GM23338 (cell line): ENCODE results near the gene AOC1. TPM values are rescaled to one million over a fixed set of nuclear protein-coding genes. Genes with fewer than 3 reads are reported as not detected.

ENCODE experiments used
- ATAC-seq: fragments of 200-7000 bp; cut with Tn5 transposase; 3 replicates; pipeline ENCODE4 v1.9.1; 2020
- DNase-seq: peaks from one replicate; pipeline ENCODE4 v3.0.0-alpha.2; 2015; ENCODE audit warnings: low spot score
- H2AFZ ChIP-seq: fragments of 200-600 bp; sonication (generic); 2 replicates; pipeline ENCODE4 v1.8.0; 2016; ENCODE audit warnings: antibody characterized with exemption, mild to moderate bottlenecking, moderate library complexity
- H3F3A ChIP-seq: fragments of 200-600 bp; sonication (generic); replicated peaks from 2 replicates; pipeline ENCODE4 v1.8.0; 2017; ENCODE audit warnings: antibody characterized with exemption, mixed run types, low read depth
- H3K27ac ChIP-seq: fragments of 200-600 bp; sonication (generic); 2 replicates; pipeline ENCODE4 v1.6.1; 2016; ENCODE audit warnings: low read depth
- H3K27me3 ChIP-seq: fragments of 200-600 bp; sonication (generic); 2 replicates; pipeline ENCODE4 v1.8.0; 2016; ENCODE audit warnings: mild to moderate bottlenecking, mixed run types, moderate library complexity; ENCODE audit not compliant: insufficient read depth
- H3K36me3 ChIP-seq: fragments of 200-600 bp; sonication (generic); 2 replicates; pipeline ENCODE4 v1.8.0; 2016; ENCODE audit warnings: mild to moderate bottlenecking; ENCODE audit not compliant: insufficient read depth
- H3K4me1 ChIP-seq: fragments of 200-600 bp; sonication (generic); 2 replicates; pipeline ENCODE4 v1.8.0; 2016; ENCODE audit warnings: mild to moderate bottlenecking, moderate library complexity; ENCODE audit not compliant: insufficient read depth
- H3K4me2 ChIP-seq: fragments of 200-600 bp; sonication (generic); 2 replicates; pipeline ENCODE4 v1.7.1; 2017; ENCODE audit warnings: mixed run types
- H3K4me3 ChIP-seq: fragments of 200-600 bp; sonication (generic); 2 replicates; pipeline ENCODE4 v1.6.1; 2016; ENCODE audit warnings: mixed run types
- H3K79me2 ChIP-seq: fragments of 200-600 bp; sonication (generic); replicated peaks from 2 replicates; pipeline ENCODE4 v1.8.0; 2017; ENCODE audit warnings: mild to moderate bottlenecking; ENCODE audit not compliant: insufficient read depth
- H3K9me2 ChIP-seq: fragments of 200-600 bp; sonication (generic); 2 replicates; pipeline ENCODE4 v1.8.0; 2017; ENCODE audit not compliant: insufficient read depth
- H4K20me1 ChIP-seq: fragments of 200-600 bp; sonication (generic); replicated peaks from 2 replicates; pipeline ENCODE4 v1.8.0; 2017; ENCODE audit warnings: mild to moderate bottlenecking; ENCODE audit not compliant: insufficient read depth
- H3K27ac Mint-ChIP-seq: 2 replicates; pipeline ENCODE4 v1.8.0; 2020; ENCODE audit warnings: inconsistent platforms, mild to moderate bottlenecking, moderate library complexity, mixed read lengths
- H3K27me3 Mint-ChIP-seq: 3 replicates; pipeline ENCODE4 v1.8.0; 2022; ENCODE audit warnings: low read depth, mild to moderate bottlenecking, moderate library complexity, mixed read lengths, inconsistent platforms; ENCODE audit not compliant: insufficient read depth, poor library complexity
- H3K36me3 Mint-ChIP-seq: 3 replicates; pipeline ENCODE4 v1.8.0; 2021; ENCODE audit warnings: low read depth, mild to moderate bottlenecking, inconsistent platforms, moderate library complexity, mixed read lengths
- H3K4me1 Mint-ChIP-seq: 3 replicates; pipeline ENCODE4 v1.8.0; 2020; ENCODE audit warnings: mild to moderate bottlenecking, inconsistent platforms, mixed read lengths
- H3K4me3 Mint-ChIP-seq: 3 replicates; pipeline ENCODE4 v1.8.0; 2021; ENCODE audit warnings: moderate library complexity, mild to moderate bottlenecking, inconsistent platforms, mixed read lengths
- H3K9me3 Mint-ChIP-seq: 3 replicates; pipeline ENCODE4 v1.8.0; 2020; ENCODE audit warnings: moderate library complexity, mild to moderate bottlenecking, inconsistent platforms, mixed read lengths
- CREB1 ChIP-seq: fragments of 250-450 bp; sonication (Bioruptor Pico); IDR thresholded peaks from 2 replicates; pipeline ENCODE4 v1.5.0; 2020; ENCODE audit warnings: low read depth, mild to moderate bottlenecking, moderate library complexity
- ETS1 ChIP-seq: IDR thresholded peaks from 2 replicates; pipeline ENCODE4 v1.6.1; 2016; ENCODE audit warnings: antibody characterized with exemption
- NANOG ChIP-seq: IDR thresholded peaks from 2 replicates; pipeline ENCODE4 v1.6.1; 2016; ENCODE audit warnings: antibody characterized with exemption, borderline replicate concordance
- POLR2AphosphoS5 ChIP-seq: IDR thresholded peaks from 2 replicates; pipeline ENCODE4 v1.6.1; 2016; ENCODE audit warnings: antibody characterized with exemption, low read depth
- STAT1 ChIP-seq: IDR thresholded peaks from one replicate; pipeline ENCODE4 v1.6.1; 2016; ENCODE audit warnings: antibody characterized with exemption; ENCODE audit not compliant: unreplicated experiment
- ZNF331 ChIP-seq: fragments of 250-450 bp; sonication (Bioruptor Pico); IDR thresholded peaks from 2 replicates; pipeline ENCODE4 v1.5.0; 2020; ENCODE audit warnings: low read depth, mild to moderate bottlenecking, moderate library complexity
- ZNF462 ChIP-seq: fragments of 250-450 bp; sonication (Bioruptor Pico); IDR thresholded peaks from 2 replicates; pipeline ENCODE4 v1.5.0; 2020; ENCODE audit warnings: mild to moderate bottlenecking, moderate library complexity
- polyA plus RNA-seq: library from polyadenylated mRNA; unstranded; fragments of >200 nt; fragmentation: Nextera tagmentation; extraction: Ambion mirVana; gene quantifications from 2 replicates; pipeline ENCODE4 v1.2.1, GENCODE V29; 2016
- total RNA-seq: library from RNA; depleted of rRNA; stranded (reverse); fragments of >200 nt; shearing (Covaris generic); gene quantifications from 2 replicates; pipeline ENCODE4 v1.2.3, GENCODE V29; 2014

The AOC1 gene
- total and polyA plus RNA-seq, 2 experiments from 2014 or later, result not detected

GRCh38 chr7:150849204-150849775, 3.0 kb upstream of the AOC1 start:
- Histone ChIP-seq H3K4me1 (peaks cover 3% of the 10 kb centered on the region; the same call in 1 of the 2 replicates), H3K27me3 (no peaks in the 10 kb centered on the region), H3K79me2 (no peaks in the 10 kb centered on the region), H4K20me1 (no peaks in the 10 kb centered on the region), H3K36me3 (no peaks in the 10 kb centered on the region), H3K9me2 (no peaks in the 10 kb centered on the region), H3K4me2 (no peak overlapping the region), H3K4me3 (no peak overlapping the region), H3K27ac (no peak overlapping the region), H3F3A (no peaks in the 10 kb centered on the region), H2AFZ (no peak overlapping the region)
- TF ChIP-seq POLR2AphosphoS5 (no peak), ZNF462 (no peak), ZNF331 (no peak), CREB1 (no peak), ETS1 (no peak), STAT1 (no peak), NANOG (no peak)
- H3K27me3 Mint-ChIP-seq, result peaks cover 8% of the 10 kb centered on the region
- no peaks in the 10 kb centered on the region for H3K9me3 Mint-ChIP-seq
- H3K4me3 Mint-ChIP-seq, result no peak overlapping the region
- no peak overlapping the region for H3K27ac Mint-ChIP-seq
- H3K36me3 Mint-ChIP-seq, result no peaks in the 10 kb centered on the region
- ATAC-seq (no peak), DNase-seq (no peak)
- H3K4me1 Mint-ChIP-seq, result peaks cover 5% of the 10 kb centered on the region; the same call in 2 of the 3 replicates
